Stimulated activated CD4-positive, alpha-beta T cell treated with anti-CD3 and anti-CD28 coated beads, TNF-alpha, amount 100 ng/mL, for 24 hours (primary cell): Measurements from ENCODE around the gene P3H3.
A peak's percentile ranks its signal among the peaks of the same experiment; 100 is the strongest.

Source experiments
- DNase-seq, 3 experiments: peaks; one replicate each; pipeline ENCODE4 v3.0.0-alpha.2; 2020; ENCODE audit warnings: low read depth in 3 of 3

The P3H3 gene

GRCh38 chr12:6827982-6828780 lies at the start of gene P3H3:
Gene P3H3 (plus strand): TSS chr12:6828407. CDS start chr12:6828441, 34 bp downstream.
- no peak for DNase-seq

- peak; percentile 80 to 89 (median 85) for DNase-seq
These were observed 49.3 kb upstream of the P3H3 start for GRCh38 chr12:6778574-6779550.

GRCh38 chr12:6779708-6780432 lies 48.3 kb upstream of the P3H3 start:
- DNase-seq: no peak

GRCh38 chr12:6780573-6780972 lies 47.6 kb upstream of the P3H3 start:
- no peak for DNase-seq

- DNase-seq: no peak
These were observed 46.1 kb upstream of the P3H3 start for GRCh38 chr12:6782119-6782518.

- DNase-seq: no peak
These were observed 45.2 kb upstream of the P3H3 start for GRCh38 chr12:6782850-6783566.

- no peak for DNase-seq
These were observed 44.4 kb upstream of the P3H3 start for GRCh38 chr12:6783828-6784227.

- DNase-seq: no peak
These were observed 43.9 kb upstream of the P3H3 start for GRCh38 chr12:6784296-6784695.

GRCh38 chr12:6784761-6785160 lies 43.4 kb upstream of the P3H3 start:
- no peak for DNase-seq

- DNase-seq: no peak
These were observed 41.7 kb upstream of the P3H3 start for GRCh38 chr12:6786416-6787094.

GRCh38 chr12:6787309-6787708 lies 40.9 kb upstream of the P3H3 start:
- no peak for DNase-seq

- DNase-seq: peak; percentile 56 to 89 (median 74)
These were observed 39.0 kb upstream of the P3H3 start, which contains the start of gene CD4 for GRCh38 chr12:6788972-6789924. Gene CD4 (plus strand): TSS chr12:6789528. CDS start chr12:6800139, 10,611 bp downstream.

- DNase-seq: no peak
These were observed 37.6 kb upstream of the P3H3 start for GRCh38 chr12:6790496-6791150.

- DNase-seq: no peak
These were observed 36.2 kb upstream of the P3H3 start for GRCh38 chr12:6791931-6792520.

GRCh38 chr12:6792522-6793201 lies 35.5 kb upstream of the P3H3 start:
- no peak for DNase-seq

GRCh38 chr12:6795088-6795487 lies 33.1 kb upstream of the P3H3 start:
- no peak for DNase-seq

- DNase-seq: no peak
These were observed 31.6 kb upstream of the P3H3 start for GRCh38 chr12:6796576-6796975.

- DNase-seq: no peak
These were observed 29.1 kb upstream of the P3H3 start for GRCh38 chr12:6799147-6799546.
